WTC11 (cell line): ENCODE measurements around the gene ZFPM1. TPM values are rescaled to one million over a fixed set of nuclear protein-coding genes. Genes with fewer than 3 reads are reported as not detected.

Source experiments
- ATAC-seq: fragments of 200-7000 bp; cut with Tn5 transposase; 2 replicates; pipeline ENCODE4 v1.10.0; 2021; ENCODE audit warnings: mild to moderate bottlenecking, moderate library complexity
- CTCF ChIA-PET: fragments of 300-600 bp; sonication (Branson Sonifier 250); formaldehyde crosslinking; loops from one replicate; lab custom pipeline; 2021; ENCODE audit warnings: antibody characterized with exemption; lab: Charles Lee
- POLR2A ChIA-PET: fragments of 350-600 bp; sonication (Branson Sonifier 250); formaldehyde crosslinking; loops from one replicate; lab custom pipeline; 2021; ENCODE audit warnings: antibody characterized with exemption; lab: Charles Lee
- DNase-seq: peaks from one replicate; pipeline ENCODE4 v3.0.0; 2021; ENCODE audit warnings: low spot score
- H3K27ac Mint-ChIP-seq: 2 replicates; pipeline ENCODE4 v1.8.0; 2021; ENCODE audit warnings: mixed read lengths
- H3K27me3 Mint-ChIP-seq: 2 replicates; pipeline ENCODE4 v1.8.0; 2021; ENCODE audit warnings: low read depth, mild to moderate bottlenecking, moderate library complexity, mixed read lengths
- H3K36me3 Mint-ChIP-seq: 2 replicates; pipeline ENCODE4 v1.8.0; 2021; ENCODE audit warnings: mixed read lengths
- H3K4me1 Mint-ChIP-seq: 2 replicates; pipeline ENCODE4 v1.8.0; 2022; ENCODE audit warnings: mixed read lengths
- H3K4me3 Mint-ChIP-seq: 2 replicates; pipeline ENCODE4 v1.8.0; 2021; ENCODE audit warnings: mild to moderate bottlenecking, moderate library complexity, mixed read lengths
- H3K9me3 Mint-ChIP-seq: 2 replicates; pipeline ENCODE4 v1.8.0; 2021; ENCODE audit warnings: mixed read lengths
- AFF4 ChIP-seq: sonication (generic); formaldehyde crosslinking; IDR thresholded peaks from 2 replicates; pipeline ENCODE4 v1.8.1; 2023; ENCODE audit warnings: mild to moderate bottlenecking, missing genetic modification reagents, borderline replicate concordance
- AR ChIP-seq: fragments of 250-450 bp; sonication (Bioruptor Pico); IDR thresholded peaks from 2 replicates; pipeline ENCODE4 v1.9.0; 2021; ENCODE audit warnings: mild to moderate bottlenecking
- CDX4 ChIP-seq: fragments of 250-450 bp; sonication (Bioruptor Pico); IDR thresholded peaks from 2 replicates; pipeline ENCODE4 v1.9.0; 2021; ENCODE audit warnings: moderate library complexity, mild to moderate bottlenecking, inconsistent platforms, borderline replicate concordance
- ESRRA ChIP-seq: sonication (generic); formaldehyde crosslinking; IDR thresholded peaks from 2 replicates; pipeline ENCODE4 v1.8.1; 2022; ENCODE audit warnings: mild to moderate bottlenecking, missing genetic modification reagents, borderline replicate concordance
- FOXJ3 ChIP-seq: sonication (generic); formaldehyde crosslinking; IDR thresholded peaks from 2 replicates; pipeline ENCODE4 v1.9.0; 2021; ENCODE audit warnings: missing genetic modification reagents, mild to moderate bottlenecking, borderline replicate concordance
- FOXK1 ChIP-seq: sonication (generic); formaldehyde crosslinking; IDR thresholded peaks from 2 replicates; pipeline ENCODE4 v1.8.0; 2022; ENCODE audit warnings: mild to moderate bottlenecking, moderate library complexity, missing genetic modification reagents
- GTF2I ChIP-seq: fragments of 250-450 bp; sonication (Bioruptor Pico); conservative IDR thresholded peaks from 2 replicates; pipeline ENCODE4 v1.4.0; 2021; ENCODE audit warnings: mild to moderate bottlenecking
- JAZF1 ChIP-seq: fragments of 250-450 bp; sonication (Bioruptor Pico); IDR thresholded peaks from 2 replicates; pipeline ENCODE4 v1.9.0; 2021; ENCODE audit warnings: moderate library complexity, mild to moderate bottlenecking, inconsistent platforms
- MAX ChIP-seq: sonication (generic); formaldehyde crosslinking; IDR thresholded peaks from 2 replicates; pipeline ENCODE4 v1.8.0; 2022; ENCODE audit warnings: mild to moderate bottlenecking, missing genetic modification reagents
- MXD4 ChIP-seq: fragments of 250-450 bp; sonication (Bioruptor Pico); IDR thresholded peaks from 2 replicates; pipeline ENCODE4 v1.8.0; 2021; ENCODE audit warnings: mild to moderate bottlenecking, moderate library complexity, borderline replicate concordance
- STAT6 ChIP-seq: sonication (generic); formaldehyde crosslinking; conservative IDR thresholded peaks from 2 replicates; pipeline ENCODE4 v1.8.1; 2023; ENCODE audit warnings: mild to moderate bottlenecking, low read depth, missing genetic modification reagents, moderate library complexity
- ZBTB21 ChIP-seq: sonication (generic); formaldehyde crosslinking; IDR thresholded peaks from 2 replicates; pipeline ENCODE4 v1.8.1; 2023; ENCODE audit warnings: mild to moderate bottlenecking, missing genetic modification reagents, borderline replicate concordance
- ZNF423 ChIP-seq: fragments of 250-450 bp; sonication (Bioruptor Pico); IDR thresholded peaks from 2 replicates; pipeline ENCODE4 v2.1.2; 2022; ENCODE audit warnings: mild to moderate bottlenecking, moderate library complexity
- total RNA-seq: library from RNA; stranded (reverse); gene quantifications from 3 replicates; pipeline ENCODE4 v1.2.3, GENCODE V29; 2021

ZFPM1 gene
- total RNA-seq, 1 experiment from 2014 or later: 9.3 TPM

GRCh38 chr16:88552815-88553214 lies 99.7 kb downstream of the ZFPM1 start (continued):
- TF ChIP-seq FOXJ3 (CRISPR knock-in tag): no peak
- TF ChIP-seq MXD4 (CRISPR knock-in tag): no peak

GRCh38 chr16:88553739-88554138 lies 100.7 kb downstream of the ZFPM1 start:
- Mint-ChIP-seq H3K36me3 (no peaks in the 10 kb centered on the region), H3K4me1 (peaks cover 3% of the 10 kb centered on the region; the same call in 1 of the 2 replicates), H3K27me3 (peaks cover 25% of the 10 kb centered on the region), H3K4me3 (no peak overlapping the region), H3K9me3 (peaks cover 5% of the 10 kb centered on the region), H3K27ac (no peak overlapping the region)
- ATAC-seq: no peak
- no peak for DNase-seq
- CTCF ChIA-PET: interaction anchor here (0.6 to 2.4 kb wide), 5 partner anchors 14 to 116 kb away, joined by 3 to 10 read pairs (median 4); partner anchors contain the start of gene ZC3H18
- POLR2A ChIA-PET: interaction anchor here (0.6 kb wide), 1 partner anchor 23 kb away, joined by 3 read pairs; no protein-coding TSS in a partner anchor
- TF ChIP-seq AR (no peak), JAZF1 (CRISPR knock-in tag) (no peak), AFF4 (CRISPR knock-in tag) (no peak), STAT6 (CRISPR knock-in tag) (no peak), MAX (CRISPR knock-in tag) (no peak), MXD4 (CRISPR knock-in tag) (no peak), GTF2I (CRISPR knock-in tag) (no peak)

GRCh38 chr16:88554711-88555264 lies 101.7 kb downstream of the ZFPM1 start:
- Mint-ChIP-seq H3K27ac (no peak overlapping the region), H3K36me3 (no peaks in the 10 kb centered on the region), H3K4me3 (no peak overlapping the region), H3K9me3 (peaks cover 5% of the 10 kb centered on the region), H3K27me3 (peaks cover 14% of the 10 kb centered on the region), H3K4me1 (peaks cover 6% of the 10 kb centered on the region; the same call in 1 of the 2 replicates)
- DNase-seq (no peak), ATAC-seq (no peak)
- ChIA-PET CTCF (interaction anchor here (0.9 to 2.4 kb wide), 4 partner anchors 15 to 117 kb away, joined by 3 to 10 read pairs (median 5); partner anchors contain the start of gene ZC3H18), POLR2A (no interaction called here)
- TF ChIP-seq ZBTB21: no peak
- no peak for TF ChIP-seq FOXK1 (CRISPR knock-in tag)
- no peak for TF ChIP-seq AFF4 (CRISPR knock-in tag)
- TF ChIP-seq ESRRA (CRISPR knock-in tag): no peak
- no peak for TF ChIP-seq ZNF423 (CRISPR knock-in tag)
- TF ChIP-seq JAZF1 (CRISPR knock-in tag): no peak
- no peak for TF ChIP-seq CDX4
